GM12801 (cell line): ENCODE measurements around the gene ZNF786.

Experiments used
- TF ChIP-seq, protein P1 (sequence below): IDR thresholded peaks from one replicate; pipeline ENCODE4 v1.5.1; 2011; ENCODE audit warnings: control low read depth; ENCODE audit not compliant: insufficient read length; ENCODE audit errors: extremely low read depth

Gene ZNF786

DNA sequence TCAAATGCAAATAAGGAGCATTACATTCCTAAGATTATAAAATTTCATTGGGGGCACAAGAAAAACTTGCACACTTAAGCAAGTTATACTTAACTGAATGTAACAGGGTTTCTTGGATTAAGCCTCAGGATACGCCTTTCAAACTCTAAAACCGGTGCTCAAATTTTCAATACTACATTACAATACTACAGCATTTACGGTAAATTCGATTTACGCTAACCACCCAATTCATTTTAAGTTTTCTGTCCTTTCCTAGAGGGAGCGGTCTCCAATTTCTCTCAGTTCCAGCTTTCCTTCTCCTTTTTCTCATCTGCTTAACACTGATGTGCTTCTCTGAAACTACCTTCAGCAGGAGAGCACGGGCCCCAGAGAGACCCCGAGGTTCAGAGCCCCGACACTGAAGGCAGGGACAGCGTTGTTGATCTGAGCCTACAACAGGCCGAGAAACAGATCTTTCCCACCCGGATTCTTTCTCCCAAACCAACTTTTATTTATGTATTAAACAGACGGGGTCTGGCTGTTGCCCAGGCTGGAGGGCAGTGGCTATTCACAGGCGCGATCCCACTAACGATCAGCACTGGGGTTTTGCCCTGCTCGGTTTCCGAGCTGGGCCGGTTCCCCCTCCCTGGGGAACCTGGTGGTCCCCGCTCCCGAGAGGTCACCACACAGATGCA lies 34.8 kb upstream of the ZNF786 start:
- TF ChIP-seq, protein P1, sequence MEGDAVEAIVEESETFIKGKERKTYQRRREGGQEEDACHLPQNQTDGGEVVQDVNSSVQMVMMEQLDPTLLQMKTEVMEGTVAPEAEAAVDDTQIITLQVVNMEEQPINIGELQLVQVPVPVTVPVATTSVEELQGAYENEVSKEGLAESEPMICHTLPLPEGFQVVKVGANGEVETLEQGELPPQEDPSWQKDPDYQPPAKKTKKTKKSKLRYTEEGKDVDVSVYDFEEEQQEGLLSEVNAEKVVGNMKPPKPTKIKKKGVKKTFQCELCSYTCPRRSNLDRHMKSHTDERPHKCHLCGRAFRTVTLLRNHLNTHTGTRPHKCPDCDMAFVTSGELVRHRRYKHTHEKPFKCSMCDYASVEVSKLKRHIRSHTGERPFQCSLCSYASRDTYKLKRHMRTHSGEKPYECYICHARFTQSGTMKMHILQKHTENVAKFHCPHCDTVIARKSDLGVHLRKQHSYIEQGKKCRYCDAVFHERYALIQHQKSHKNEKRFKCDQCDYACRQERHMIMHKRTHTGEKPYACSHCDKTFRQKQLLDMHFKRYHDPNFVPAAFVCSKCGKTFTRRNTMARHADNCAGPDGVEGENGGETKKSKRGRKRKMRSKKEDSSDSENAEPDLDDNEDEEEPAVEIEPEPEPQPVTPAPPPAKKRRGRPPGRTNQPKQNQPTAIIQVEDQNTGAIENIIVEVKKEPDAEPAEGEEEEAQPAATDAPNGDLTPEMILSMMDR = no peak

DNA sequence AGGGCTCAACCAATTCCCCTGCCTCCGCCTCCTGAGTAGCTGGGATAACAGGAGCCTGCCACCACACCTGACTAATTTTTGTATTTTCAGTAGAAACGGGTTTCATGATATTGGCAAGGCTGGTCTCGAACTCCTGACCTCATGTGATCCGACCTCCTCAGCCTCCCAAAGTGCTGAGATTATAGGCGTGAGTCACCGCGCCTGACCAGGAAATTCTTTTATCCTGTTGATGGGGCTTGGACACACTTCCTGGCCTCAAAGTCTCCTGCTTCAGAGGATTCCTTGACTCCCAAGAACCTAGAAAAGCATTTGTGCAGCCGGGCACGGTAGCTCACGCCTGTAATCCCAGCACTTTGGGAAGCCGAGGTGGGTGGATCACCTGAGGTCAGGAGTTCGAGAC lies 19.5 kb upstream of the ZNF786 start:
- TF ChIP-seq, protein P1 = no peak

DNA sequence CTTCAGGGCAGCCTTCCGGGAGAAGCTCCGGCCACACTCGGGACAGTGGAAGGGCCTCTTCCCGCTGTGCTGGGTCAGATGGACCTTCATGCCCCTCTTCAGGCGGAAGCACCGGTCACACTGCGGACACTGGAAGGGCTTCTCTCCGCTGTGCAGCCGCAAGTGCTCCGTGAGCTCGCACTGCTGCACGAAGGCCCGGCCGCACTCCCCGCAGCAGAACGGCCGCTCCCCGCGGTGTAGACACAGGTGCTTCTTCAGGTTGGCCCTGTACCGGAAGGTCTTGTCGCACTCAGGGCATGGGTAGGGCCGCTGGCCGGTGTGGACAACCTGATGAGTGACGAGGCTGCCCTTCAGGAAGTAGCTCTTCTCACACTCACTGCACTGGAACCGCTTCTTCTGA lies 14.2 kb upstream of the ZNF786 start:
- TF ChIP-seq, protein P1 = no peak

DNA sequence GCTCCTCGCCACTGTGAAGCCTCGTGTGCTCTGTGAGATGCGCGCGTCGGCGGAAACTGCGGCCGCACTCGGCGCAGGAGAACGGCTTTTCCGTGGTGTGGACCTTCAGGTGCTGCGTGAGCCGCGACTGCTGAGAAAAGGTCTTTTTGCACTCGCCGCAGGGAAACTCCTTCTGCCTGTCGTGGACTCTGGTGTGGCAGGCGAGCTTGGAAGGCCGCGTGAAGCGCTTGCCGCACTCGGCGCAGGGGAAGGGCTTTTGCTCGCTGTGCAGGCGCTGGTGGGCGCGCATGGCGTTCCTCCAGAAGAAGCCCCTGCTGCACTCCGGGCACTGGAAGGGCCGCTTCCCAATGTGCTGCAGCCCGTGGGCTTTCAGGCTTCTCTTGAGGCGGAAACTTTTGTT lies 13.7 kb upstream of the ZNF786 start:
- TF ChIP-seq, protein P1 = no peak

DNA sequence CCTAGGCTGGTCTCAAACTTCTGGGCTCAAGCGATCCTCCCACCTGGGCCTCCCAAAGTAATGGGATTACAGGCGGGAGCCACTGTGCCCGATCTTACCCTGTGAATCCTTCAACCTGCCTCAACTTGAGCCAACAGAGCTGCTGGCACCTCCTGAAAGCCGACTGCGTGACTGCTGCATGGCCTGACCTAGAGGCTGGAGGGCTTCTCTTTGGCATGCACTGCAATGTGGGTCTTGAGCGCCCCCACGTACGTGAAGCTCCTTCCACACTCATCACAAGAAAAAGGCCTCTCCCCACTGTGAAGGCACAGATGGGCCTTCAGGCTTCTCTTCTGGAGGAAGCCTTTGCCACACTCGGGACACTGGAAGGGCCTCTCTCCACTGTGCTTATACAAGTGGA lies 12.9 kb upstream of the ZNF786 start:
- TF ChIP-seq, protein P1 = no peak

DNA sequence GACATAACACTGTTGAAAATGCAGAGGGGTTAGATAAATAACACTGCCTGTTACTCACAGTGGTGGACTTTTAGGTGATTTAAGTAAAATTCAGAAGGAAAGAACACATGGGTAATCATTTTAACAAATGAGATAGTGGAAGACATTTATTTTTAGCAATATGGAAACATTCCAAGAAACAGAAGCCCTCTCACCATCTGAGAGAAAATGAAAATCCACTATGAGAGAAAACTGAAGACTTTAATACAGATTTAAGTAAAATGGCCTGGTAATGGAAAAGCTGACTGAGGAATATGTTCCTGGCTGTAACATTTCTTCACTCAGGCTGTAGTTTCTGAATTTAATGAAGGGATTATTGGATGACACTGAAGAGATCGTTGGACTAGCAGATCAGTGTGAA lies 12.1 kb upstream of the ZNF786 start:
- TF ChIP-seq, protein P1 = no peak

DNA sequence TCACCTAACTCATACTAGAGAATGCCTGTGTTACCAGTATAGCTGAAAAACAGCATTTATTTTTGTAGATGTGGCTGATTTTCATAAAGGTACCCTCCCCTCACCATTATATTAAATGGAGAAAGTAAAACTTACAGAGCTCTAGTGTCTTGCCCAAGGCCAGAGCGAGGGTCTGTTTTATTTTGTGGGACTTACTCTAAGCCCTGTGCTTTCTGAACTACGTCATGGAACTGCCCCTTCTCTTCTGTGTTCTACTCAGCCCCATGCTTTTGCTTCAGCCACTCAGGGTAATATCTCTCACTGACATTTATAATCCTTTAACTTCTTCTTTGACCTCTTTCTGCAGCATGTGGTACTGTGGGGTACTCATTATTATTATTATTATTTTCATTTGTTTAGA lies 10.3 kb upstream of the ZNF786 start:
- TF ChIP-seq, protein P1 = no peak
